ENCODE results near the gene MYO15A.

DNA sequence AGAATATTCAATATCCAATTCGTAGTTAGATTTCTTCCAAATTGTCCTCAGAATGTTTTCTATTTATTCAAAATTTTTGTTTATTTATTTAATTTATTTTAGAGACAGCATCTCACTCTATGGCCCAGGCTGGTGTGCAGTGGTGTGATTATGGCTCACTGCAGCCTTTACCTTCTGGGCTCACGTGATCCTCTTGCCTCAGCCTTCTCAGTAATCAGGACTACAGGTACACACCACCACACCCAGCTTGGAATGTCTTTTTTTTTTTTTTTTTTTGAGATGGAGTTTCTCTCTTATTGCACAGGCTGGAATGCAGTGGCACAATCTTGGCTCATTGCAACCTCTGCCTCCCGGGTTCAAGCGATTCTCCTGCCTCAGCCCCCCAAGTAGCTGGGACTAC lies 24.3 kb upstream of the MYO15A start:
- TF ChIP-seq, protein P1, sequence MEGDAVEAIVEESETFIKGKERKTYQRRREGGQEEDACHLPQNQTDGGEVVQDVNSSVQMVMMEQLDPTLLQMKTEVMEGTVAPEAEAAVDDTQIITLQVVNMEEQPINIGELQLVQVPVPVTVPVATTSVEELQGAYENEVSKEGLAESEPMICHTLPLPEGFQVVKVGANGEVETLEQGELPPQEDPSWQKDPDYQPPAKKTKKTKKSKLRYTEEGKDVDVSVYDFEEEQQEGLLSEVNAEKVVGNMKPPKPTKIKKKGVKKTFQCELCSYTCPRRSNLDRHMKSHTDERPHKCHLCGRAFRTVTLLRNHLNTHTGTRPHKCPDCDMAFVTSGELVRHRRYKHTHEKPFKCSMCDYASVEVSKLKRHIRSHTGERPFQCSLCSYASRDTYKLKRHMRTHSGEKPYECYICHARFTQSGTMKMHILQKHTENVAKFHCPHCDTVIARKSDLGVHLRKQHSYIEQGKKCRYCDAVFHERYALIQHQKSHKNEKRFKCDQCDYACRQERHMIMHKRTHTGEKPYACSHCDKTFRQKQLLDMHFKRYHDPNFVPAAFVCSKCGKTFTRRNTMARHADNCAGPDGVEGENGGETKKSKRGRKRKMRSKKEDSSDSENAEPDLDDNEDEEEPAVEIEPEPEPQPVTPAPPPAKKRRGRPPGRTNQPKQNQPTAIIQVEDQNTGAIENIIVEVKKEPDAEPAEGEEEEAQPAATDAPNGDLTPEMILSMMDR (IDR thresholded peaks at IDR 0.05) = no peak
- TF ChIP-seq ZFX (IDR thresholded peaks at IDR 0.05; ENCODE audit: borderline replicate concordance) = no peak

All from 22Rv1 (cell line).